Astrocyte of the cerebellum (primary cell): Measurements from ENCODE around the gene CCDC158.
A peak's percentile ranks its signal among the peaks of the same experiment; 100 is the strongest.

Experiments used
- DNase-seq: peaks from one replicate; pipeline ENCODE4 v3.0.0-alpha.2; 2011; ENCODE audit warnings: low read depth
- H3K4me3 ChIP-seq: 2 replicates; pipeline ENCODE4 v1.5.1; 2011; ENCODE audit warnings: mild to moderate bottlenecking, low read depth, low read length, moderate library complexity
- in situ Hi-C: cut with HindIII; loops from 2 replicates; pipeline ENCODE4 v1.10.0; 2017; ENCODE audit warnings: low sequenced_read_pairs
- TF ChIP-seq, protein P1 (sequence below): IDR thresholded peaks from 2 replicates; pipeline ENCODE4 v1.5.1; 2012; ENCODE audit warnings: low read length, low read depth, moderate library complexity, mild to moderate bottlenecking; ENCODE audit errors: missing control alignments

CCDC158 gene

DNA sequence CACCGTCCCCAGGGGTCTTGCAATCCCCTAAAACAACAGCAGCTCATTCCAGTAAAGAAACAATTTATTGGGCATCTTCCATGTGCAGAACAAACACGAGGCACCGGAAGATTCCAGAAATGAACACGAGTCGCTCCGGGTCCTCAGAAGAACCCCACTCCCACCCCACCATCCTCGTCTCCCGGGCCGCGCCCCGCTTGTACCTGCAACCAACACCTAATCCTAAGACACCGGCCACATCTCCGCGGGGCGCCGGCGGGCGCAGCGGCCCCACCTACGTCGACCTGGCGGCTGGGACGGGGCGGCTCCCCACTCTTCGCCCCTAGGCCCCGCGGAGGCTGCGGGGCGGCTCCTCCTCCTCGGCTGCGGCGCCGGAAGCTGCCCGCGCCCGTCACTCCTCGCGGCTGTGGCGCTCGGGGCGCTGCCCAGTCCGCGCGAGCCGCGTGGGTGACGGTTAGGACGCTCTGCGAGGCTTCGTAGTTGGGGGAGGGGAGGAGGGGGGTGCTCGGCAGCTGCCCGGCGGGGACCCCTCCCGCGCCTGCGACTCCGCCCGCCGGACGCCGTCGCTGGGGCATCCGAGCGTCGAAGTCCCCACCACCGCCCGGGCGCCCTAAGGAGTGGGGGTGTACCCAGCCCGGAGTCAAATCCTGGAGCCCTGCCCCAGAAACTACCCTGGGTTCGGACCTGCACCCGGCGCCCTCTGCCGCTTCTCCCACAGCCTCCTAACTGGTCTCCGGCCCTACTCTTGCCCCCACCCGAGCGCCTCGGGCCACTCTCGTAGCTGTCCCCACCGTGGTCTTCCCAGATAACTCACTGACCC, at the start of gene CCDC158:
Gene CCDC158, minus strand, starts transcription at position 380 of the 820 bp plus-strand sequence. CDS start 17,934 bp downstream, outside the sequence.
- TF ChIP-seq, protein P1, sequence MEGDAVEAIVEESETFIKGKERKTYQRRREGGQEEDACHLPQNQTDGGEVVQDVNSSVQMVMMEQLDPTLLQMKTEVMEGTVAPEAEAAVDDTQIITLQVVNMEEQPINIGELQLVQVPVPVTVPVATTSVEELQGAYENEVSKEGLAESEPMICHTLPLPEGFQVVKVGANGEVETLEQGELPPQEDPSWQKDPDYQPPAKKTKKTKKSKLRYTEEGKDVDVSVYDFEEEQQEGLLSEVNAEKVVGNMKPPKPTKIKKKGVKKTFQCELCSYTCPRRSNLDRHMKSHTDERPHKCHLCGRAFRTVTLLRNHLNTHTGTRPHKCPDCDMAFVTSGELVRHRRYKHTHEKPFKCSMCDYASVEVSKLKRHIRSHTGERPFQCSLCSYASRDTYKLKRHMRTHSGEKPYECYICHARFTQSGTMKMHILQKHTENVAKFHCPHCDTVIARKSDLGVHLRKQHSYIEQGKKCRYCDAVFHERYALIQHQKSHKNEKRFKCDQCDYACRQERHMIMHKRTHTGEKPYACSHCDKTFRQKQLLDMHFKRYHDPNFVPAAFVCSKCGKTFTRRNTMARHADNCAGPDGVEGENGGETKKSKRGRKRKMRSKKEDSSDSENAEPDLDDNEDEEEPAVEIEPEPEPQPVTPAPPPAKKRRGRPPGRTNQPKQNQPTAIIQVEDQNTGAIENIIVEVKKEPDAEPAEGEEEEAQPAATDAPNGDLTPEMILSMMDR, result no peak
- H3K4me3 ChIP-seq, result peak within 1 kb of the TSS; percentile 43
- in situ Hi-C loops, result no loop called here
- no peak for DNase-seq

DNA sequence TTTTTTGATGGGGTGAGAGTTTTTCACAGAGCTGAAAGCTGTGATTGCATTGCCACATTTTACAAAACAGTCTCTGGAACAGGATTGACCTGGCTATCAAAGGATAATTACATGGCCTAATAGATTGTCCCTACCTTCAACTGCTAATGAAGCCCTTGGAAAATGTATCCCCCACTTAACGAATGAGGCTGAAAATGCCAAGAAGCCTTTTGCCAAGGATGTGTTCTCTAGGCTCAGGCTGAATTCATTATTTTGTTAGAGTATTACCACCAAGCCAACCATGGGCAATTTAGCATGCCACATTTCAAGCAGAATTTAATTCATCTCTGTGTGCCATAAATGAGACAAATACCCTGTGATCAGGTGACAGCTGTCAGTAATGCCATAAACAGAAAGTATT, 49.6 kb upstream of the CCDC158 start:
- no peak for DNase-seq
- no peak overlapping the region for H3K4me3 ChIP-seq
- TF ChIP-seq, protein P1, result no peak
- in situ Hi-C loops, result no loop called here

DNA sequence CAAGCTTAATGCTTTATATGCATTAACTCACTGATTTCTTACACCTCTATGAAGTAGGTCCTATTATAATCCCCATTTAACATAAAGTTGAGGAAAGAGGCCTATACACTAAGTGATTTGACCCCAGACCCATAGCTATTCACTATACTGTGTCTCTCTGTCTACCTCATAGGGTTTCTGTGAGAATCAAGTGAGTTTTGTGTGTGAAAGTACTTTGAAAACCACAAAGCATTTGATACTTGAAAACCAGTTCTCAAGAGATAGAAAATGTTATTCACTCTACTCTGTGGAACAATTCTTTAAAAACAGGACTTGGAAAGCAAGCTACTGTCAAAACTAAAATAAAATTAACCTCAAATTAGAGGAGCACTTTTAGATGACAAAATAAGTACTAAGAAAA, 49.1 kb upstream of the CCDC158 start:
- TF ChIP-seq, protein P1, result no peak
- DNase-seq, result no peak
- in situ Hi-C loops, result no loop called here
- H3K4me3 ChIP-seq, result no peak overlapping the region

DNA sequence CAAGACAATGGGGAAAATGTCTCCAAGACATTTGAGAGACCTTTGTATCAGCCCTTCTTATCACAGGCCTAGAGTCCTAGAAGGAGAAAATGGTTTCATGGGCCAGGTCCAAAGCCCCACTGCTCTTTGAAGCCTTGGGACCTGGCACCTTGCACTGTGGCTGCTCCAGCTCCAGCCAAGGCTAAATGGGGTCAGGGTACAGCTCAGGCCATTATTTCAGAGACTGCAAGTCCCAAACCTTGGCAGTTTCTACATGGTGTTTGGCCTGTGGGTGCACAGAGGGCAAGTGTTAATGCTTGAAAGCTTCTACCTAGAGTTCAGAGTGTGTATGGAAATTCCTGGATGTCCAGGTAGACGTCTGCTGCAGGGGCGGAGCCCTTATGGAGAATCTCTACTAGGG, 42.6 kb upstream of the CCDC158 start:
- no peak for DNase-seq
- H3K4me3 ChIP-seq, result no peak overlapping the region
- in situ Hi-C loops, result no loop called here
- TF ChIP-seq, protein P1, result no peak

DNA sequence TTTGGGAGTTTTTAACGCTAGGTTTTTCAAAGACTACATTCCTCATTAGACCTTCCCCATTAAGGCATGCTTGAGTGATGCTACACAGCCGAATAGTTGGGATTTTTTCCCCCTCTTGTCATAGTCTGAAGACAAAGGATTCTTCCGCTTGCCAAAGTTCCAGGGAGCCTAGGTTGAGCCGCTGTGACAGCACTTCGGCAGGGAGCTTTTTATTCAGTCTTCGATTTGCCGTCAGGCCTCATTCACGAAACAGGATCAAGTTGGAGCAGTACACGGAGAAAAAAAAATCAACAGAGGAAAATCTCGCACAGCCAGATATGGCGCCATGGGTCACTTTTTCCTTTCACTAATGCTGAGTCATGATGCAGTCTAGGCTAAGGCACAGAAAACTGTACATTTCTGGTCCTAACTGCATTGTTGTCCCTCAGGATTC, 38.4 kb upstream of the CCDC158 start:
- in situ Hi-C loops, result no loop called here
- peak; percentile 95 for DNase-seq
- TF ChIP-seq, protein P1, result no peak
- H3K4me3 ChIP-seq, result no peak overlapping the region

DNA sequence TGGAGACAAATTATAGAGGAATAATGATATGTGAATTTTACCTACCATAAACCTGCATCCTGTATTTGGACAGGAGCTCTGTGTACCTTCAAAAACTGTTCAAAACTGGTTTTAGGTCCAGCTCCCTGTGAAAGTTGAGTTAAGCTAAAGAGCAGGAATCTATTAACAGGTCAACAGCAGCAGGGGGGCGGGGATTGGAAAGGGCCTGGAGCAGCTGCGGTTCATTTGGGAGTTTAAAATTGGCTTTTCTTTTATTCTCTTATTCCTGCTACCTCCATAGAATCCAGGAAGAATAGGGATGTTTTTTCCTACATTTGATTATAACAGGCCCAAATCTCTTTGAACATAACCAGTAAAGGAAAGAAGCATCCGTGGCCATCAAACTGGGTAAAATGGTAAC, 37.9 kb upstream of the CCDC158 start:
- in situ Hi-C loops, result no loop called here
- peak; percentile 44 for DNase-seq
- no peak overlapping the region for H3K4me3 ChIP-seq
- TF ChIP-seq, protein P1, result no peak
